ENCODE results near the gene HTATIP2.

Gene HTATIP2

GRCh38 chr11:20399498-20399897, 36.0 kb downstream of the HTATIP2 start:
- ATAC-seq: no peak
- no peak for TF ChIP-seq POU6F1 (CRISPR knock-in tag; IDR thresholded peaks at IDR 0.05; ENCODE audit: borderline replicate concordance, low read depth)
- no peak for TF ChIP-seq ZFP3 (CRISPR knock-in tag; IDR thresholded peaks at IDR 0.05)
- TF ChIP-seq TOX (CRISPR knock-in tag; IDR thresholded peaks at IDR 0.05; ENCODE audit: borderline replicate concordance): no peak

- TF ChIP-seq POU6F1 (CRISPR knock-in tag; IDR thresholded peaks at IDR 0.05; ENCODE audit: borderline replicate concordance, low read depth): no peak
- no peak for TF ChIP-seq ZNF70 (CRISPR knock-in tag; IDR thresholded peaks at IDR 0.05)
- no peak for TF ChIP-seq SNAI2 (CRISPR knock-in tag; IDR thresholded peaks at IDR 0.05)
- no peak for ATAC-seq
Observed at GRCh38 chr11:20403059-20403458, 39.5 kb downstream of the HTATIP2 start.

GRCh38 chr11:20406484-20406883, 43.0 kb downstream of the HTATIP2 start:
- no peak for ATAC-seq
- no peak for TF ChIP-seq CSDC2 (CRISPR knock-in tag; IDR thresholded peaks at IDR 0.05)
- TF ChIP-seq RARB (CRISPR knock-in tag; IDR thresholded peaks at IDR 0.05): no peak
- TF ChIP-seq CSRNP3 (CRISPR knock-in tag; IDR thresholded peaks at IDR 0.05): no peak
- no peak for TF ChIP-seq ZC3H10 (CRISPR knock-in tag; IDR thresholded peaks at IDR 0.05)
- no peak for TF ChIP-seq TOX (CRISPR knock-in tag; IDR thresholded peaks at IDR 0.05; ENCODE audit: borderline replicate concordance)

- no peak for ATAC-seq
- TF ChIP-seq POU6F1 (CRISPR knock-in tag; IDR thresholded peaks at IDR 0.05; ENCODE audit: borderline replicate concordance, low read depth) (no peak), BACH2 (CRISPR knock-in tag; IDR thresholded peaks at IDR 0.05; ENCODE audit: borderline replicate concordance) (no peak), ZFP30 (CRISPR knock-in tag; IDR thresholded peaks at IDR 0.05) (no peak)
Observed at GRCh38 chr11:20407344-20407743, 43.8 kb downstream of the HTATIP2 start.

- TF ChIP-seq CSDC2 (CRISPR knock-in tag; IDR thresholded peaks at IDR 0.05) (no peak), TOX (CRISPR knock-in tag; IDR thresholded peaks at IDR 0.05; ENCODE audit: borderline replicate concordance) (no peak), ZNF8 (CRISPR knock-in tag; IDR thresholded peaks at IDR 0.05) (no peak), ESRRG (CRISPR knock-in tag; IDR thresholded peaks at IDR 0.05) (no peak), CSRNP3 (CRISPR knock-in tag; IDR thresholded peaks at IDR 0.05) (no peak), PATZ1 (CRISPR knock-in tag; IDR thresholded peaks at IDR 0.05; ENCODE audit: borderline replicate concordance) (no peak), TCF4 (CRISPR knock-in tag; IDR thresholded peaks at IDR 0.05; ENCODE audit: borderline replicate concordance) (no peak), ZNF565 (CRISPR knock-in tag; conservative IDR thresholded peaks at IDR 0.05; ENCODE audit: low read depth) (no peak), ZNF70 (CRISPR knock-in tag; IDR thresholded peaks at IDR 0.05) (no peak), OSR1 (CRISPR knock-in tag; IDR thresholded peaks at IDR 0.05) (no peak), ZC3H10 (CRISPR knock-in tag; IDR thresholded peaks at IDR 0.05) (no peak), GLIS3 (CRISPR knock-in tag; IDR thresholded peaks at IDR 0.05) (no peak), ZFP3 (CRISPR knock-in tag; IDR thresholded peaks at IDR 0.05) (no peak), PPARA (CRISPR knock-in tag; IDR thresholded peaks at IDR 0.05; ENCODE audit: borderline replicate concordance) (no peak), TSHZ2 (CRISPR knock-in tag; IDR thresholded peaks at IDR 0.05) (no peak), SNAI2 (CRISPR knock-in tag; IDR thresholded peaks at IDR 0.05) (no peak)
- no peak for ATAC-seq
Observed at GRCh38 chr11:20415432-20415831, 51.9 kb downstream of the HTATIP2 start.

Data from SK-N-SH treated with all-trans-retinoic acid at 6 μM for 48 hours (cell line).